Vagina (tissue), 2 donors: ENCODE results near the gene MBD3. TPM values are rescaled to one million over a fixed set of nuclear protein-coding genes. Genes with fewer than 3 reads are reported as not detected.

Source experiments
- DNase-seq, 2 donors: peaks; one replicate each; pipeline ENCODE4 v3.0.0-alpha.2; 2017; ENCODE audit errors: extremely low spot score in 2 of 2
- H3K27ac ChIP-seq: fragments of 200-600 bp; sonication (generic); one replicate; pipeline ENCODE4 v1.5.1; 2019
- H3K27me3 ChIP-seq: fragments of 200-600 bp; sonication (generic); one replicate; pipeline ENCODE4 v1.5.1; 2019
- H3K36me3 ChIP-seq, 2 donors: fragments of 200-600 bp; sonication (generic); one replicate each; pipeline ENCODE4 v1.5.1; 2017 to 2019
- H3K4me1 ChIP-seq: fragments of 200-600 bp; sonication (generic); one replicate; pipeline ENCODE4 v1.5.1; 2019
- H3K4me3 ChIP-seq, 2 donors: fragments of 200-600 bp; sonication (generic); 1 replicate in 1 of 2; 2 replicates in 1 of 2; pipeline ENCODE4 v1.5.1; 2016 to 2019
- H3K9me3 ChIP-seq: fragments of 200-600 bp; sonication (generic); one replicate; pipeline ENCODE4 v1.5.1; 2019
- POLR2A ChIP-seq, 2 donors: fragments of 450-650 bp; IDR thresholded peaks; one replicate each; pipeline ENCODE4 v1.6.1; 2017; ENCODE audit warnings: antibody characterized with exemption in 2 of 2, mild to moderate bottlenecking in 2 of 2, moderate library complexity in 2 of 2
- POLR2AphosphoS5 ChIP-seq, 2 donors: sonication (generic); formaldehyde crosslinking; IDR thresholded peaks; one replicate each; pipeline ENCODE4 v1.9.0; 2017; ENCODE audit warnings: antibody characterized with exemption in 2 of 2, mild to moderate bottlenecking in 2 of 2, low read depth in 1 of 2; ENCODE audit not compliant: insufficient read depth in 1 of 2
- intact Hi-C: fragments of 100-400 bp; cut with DNase I; formaldehyde crosslinking; loops from one replicate; pipeline ENCODE4 v1.15.1; 2023
- total RNA-seq: library from RNA; depleted of rRNA; stranded (reverse); fragments of >200 nt; gene quantifications from one replicate; pipeline ENCODE4 v1.2.3, GENCODE V29; 2016
- TF ChIP-seq, protein P1 (sequence below), 3 experiments: fragments of 450-650 bp in 2 of 3; fragments of 200-600 bp in 1 of 3; sonication (generic) in 1 of 3; IDR thresholded peaks; one replicate each; pipeline ENCODE4 v1.5.1; 2017 to 2019; ENCODE audit warnings: antibody characterized with exemption in 3 of 3, mild to moderate bottlenecking in 2 of 3, moderate library complexity in 2 of 3

Gene MBD3
- total RNA-seq, 1 donor from 2014 or later, result 66.0 TPM

DNA sequence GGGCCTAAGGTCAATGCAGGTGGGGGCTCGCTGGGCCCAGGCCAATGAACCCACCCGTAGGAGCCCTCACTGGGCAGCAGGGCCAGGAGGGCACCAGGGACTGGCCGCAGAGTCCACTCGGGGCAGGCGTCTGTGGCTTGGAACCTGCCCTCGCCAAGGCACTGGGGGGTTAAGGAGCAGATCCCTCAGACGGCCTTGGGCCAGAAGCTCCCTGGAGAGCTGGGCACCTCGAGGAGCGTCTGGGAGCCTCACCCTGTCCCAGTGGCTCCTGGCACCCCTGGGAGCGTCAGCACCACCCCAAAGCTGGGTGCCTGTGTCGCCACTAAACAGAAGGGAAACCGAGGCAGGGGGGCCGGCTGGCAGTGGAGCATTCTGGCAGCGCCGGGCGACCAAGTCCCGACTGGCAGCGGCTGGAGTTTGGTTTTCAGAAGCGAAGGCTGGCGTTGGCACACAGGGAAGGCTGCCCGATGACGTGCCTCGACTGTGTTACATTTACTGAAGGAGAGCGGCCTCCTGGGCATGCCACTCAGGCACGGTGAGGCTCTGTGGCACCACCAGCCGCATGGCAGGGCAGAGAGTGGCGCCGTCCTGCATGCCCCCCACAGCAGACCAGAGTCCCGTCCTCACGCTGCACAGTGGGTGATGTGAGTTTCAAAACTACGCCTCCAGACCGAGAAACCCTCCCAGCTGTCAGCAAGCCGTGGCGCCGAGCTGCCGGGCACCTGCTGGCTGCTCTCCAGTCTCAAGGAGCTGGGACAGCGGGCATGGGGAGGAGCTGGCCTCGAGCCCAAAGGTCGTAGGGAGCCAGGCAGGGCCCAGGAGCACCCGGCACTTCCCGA, 15.4 kb downstream of the MBD3 start:
- DNase-seq, result no peak
- H3K4me3 ChIP-seq, result no peak overlapping the region
- no peak overlapping the region for H3K27ac ChIP-seq
- intact Hi-C loops, result no loop called here
- TF ChIP-seq, protein P1, sequence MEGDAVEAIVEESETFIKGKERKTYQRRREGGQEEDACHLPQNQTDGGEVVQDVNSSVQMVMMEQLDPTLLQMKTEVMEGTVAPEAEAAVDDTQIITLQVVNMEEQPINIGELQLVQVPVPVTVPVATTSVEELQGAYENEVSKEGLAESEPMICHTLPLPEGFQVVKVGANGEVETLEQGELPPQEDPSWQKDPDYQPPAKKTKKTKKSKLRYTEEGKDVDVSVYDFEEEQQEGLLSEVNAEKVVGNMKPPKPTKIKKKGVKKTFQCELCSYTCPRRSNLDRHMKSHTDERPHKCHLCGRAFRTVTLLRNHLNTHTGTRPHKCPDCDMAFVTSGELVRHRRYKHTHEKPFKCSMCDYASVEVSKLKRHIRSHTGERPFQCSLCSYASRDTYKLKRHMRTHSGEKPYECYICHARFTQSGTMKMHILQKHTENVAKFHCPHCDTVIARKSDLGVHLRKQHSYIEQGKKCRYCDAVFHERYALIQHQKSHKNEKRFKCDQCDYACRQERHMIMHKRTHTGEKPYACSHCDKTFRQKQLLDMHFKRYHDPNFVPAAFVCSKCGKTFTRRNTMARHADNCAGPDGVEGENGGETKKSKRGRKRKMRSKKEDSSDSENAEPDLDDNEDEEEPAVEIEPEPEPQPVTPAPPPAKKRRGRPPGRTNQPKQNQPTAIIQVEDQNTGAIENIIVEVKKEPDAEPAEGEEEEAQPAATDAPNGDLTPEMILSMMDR (IDR thresholded peaks at IDR 0.05), result no peak
- TF ChIP-seq POLR2AphosphoS5 (IDR thresholded peaks at IDR 0.05; ENCODE audit: insufficient read depth in 1 of 2, low read depth in 1 of 2) (no peak), POLR2A (IDR thresholded peaks at IDR 0.05) (no peak)
- H3K36me3 ChIP-seq, result peaks cover 0 to 57% of the 10 kb centered on the region in 2 donors
- H3K9me3 ChIP-seq, result no peaks in the 10 kb centered on the region
- no peaks in the 10 kb centered on the region for H3K4me1 ChIP-seq
- H3K27me3 ChIP-seq, result no peaks in the 10 kb centered on the region

DNA sequence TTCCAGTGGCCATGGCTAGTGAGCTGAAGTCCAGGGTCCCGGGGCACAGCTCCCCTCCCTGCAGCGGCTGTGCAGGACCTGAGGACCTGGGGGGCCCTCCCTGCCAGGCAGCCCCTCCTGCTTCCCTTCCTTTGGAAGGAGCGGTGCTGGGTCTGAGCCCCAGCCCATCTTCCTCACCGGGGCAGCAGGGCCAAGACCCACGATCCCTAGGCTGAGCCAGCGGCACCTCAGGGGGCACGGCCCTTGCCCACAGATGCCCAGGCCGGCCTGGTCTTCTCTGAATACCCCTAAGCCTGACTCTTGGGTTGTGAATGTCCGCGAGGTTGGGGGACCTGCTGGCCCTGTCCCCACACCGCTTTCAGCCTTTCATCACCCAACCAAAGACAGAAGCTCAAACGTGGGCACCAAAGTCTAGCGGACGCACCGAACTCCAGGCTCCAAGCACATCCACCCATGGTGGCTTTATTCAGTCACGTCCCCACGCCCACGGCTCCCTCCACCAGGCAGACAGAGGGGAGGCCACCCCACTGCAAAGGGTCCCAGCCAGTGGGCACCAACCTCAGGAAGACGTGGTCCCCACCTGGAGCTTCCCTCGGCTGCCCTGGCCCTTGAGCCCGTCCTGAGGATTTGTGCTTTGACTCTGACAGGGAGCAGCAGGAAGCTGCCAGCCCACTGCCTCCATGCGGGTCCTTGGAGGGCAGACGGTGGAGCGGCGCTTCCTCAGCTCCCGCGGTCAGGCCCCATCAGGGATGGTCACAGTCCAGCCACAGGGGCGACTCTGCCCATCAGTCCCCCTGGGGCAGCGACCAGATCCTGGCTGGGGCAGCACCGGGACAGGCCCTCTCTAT, 16.2 kb downstream of the MBD3 start:
- H3K27ac ChIP-seq, result no peak overlapping the region
- intact Hi-C loops, result no loop called here

DNA sequence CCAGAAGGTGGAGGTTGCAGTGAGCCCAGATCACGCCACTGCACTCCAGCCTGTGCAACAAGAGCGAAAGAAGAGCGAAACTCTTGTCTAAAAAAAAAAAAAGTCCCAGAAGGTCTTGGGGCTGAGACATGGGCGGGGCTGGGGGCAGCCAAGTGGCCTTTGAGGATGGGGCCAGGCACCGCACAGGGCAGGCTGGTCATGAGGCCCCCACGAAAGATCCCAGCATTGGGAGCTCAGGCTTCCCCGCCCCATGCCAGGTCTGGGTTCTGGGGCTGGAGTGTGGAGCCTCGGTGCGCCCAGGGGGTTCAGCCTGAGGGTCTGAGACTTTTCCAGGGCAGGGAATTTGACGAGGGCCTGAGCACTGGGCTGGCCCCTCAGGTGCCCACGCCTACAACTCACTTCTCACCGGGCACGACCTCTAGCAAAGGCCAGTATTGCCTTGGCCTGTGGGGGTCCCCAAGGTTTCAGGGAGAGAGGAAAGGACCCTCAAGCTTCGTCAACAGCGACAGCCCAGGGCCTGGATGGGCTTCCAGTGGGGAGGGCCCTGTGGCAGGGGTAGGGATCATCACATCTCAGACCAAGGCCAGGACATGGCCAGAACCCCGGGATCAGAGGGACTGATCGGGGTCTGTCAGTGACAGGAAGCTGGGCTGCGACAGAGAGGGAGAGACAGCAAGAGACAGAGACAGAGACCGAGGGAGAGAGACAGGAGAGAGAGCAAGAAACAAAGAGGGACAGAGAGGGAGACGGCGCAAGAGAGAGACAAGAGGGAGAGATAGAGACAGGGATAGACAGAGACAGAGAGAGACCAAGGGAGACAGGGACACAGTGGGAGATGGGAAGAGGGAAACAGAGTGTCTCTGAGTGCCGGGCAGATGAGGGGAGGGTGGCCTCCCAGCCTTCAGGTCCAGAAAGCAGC, 17.1 kb downstream of the MBD3 start:
- Histone ChIP-seq H3K27ac (no peak overlapping the region), H3K36me3 (peaks cover 0 to 40% of the 10 kb centered on the region in 2 donors), H3K27me3 (no peaks in the 10 kb centered on the region), H3K9me3 (no peaks in the 10 kb centered on the region), H3K4me3 (no peak overlapping the region), H3K4me1 (no peaks in the 10 kb centered on the region)
- TF ChIP-seq, protein P1 (IDR thresholded peaks at IDR 0.05), result no peak
- TF ChIP-seq POLR2A (IDR thresholded peaks at IDR 0.05) (no peak), POLR2AphosphoS5 (IDR thresholded peaks at IDR 0.05; ENCODE audit: insufficient read depth in 1 of 2, low read depth in 1 of 2) (no peak)
- DNase-seq, result no peak
- intact Hi-C loops, result no loop called here

More for the DNA sequence above, 16.2 kb downstream of the MBD3 start:
- DNase-seq, result no peak
- no peaks in the 10 kb centered on the region for H3K27me3 ChIP-seq
- no peaks in the 10 kb centered on the region for H3K9me3 ChIP-seq
- peaks cover 0 to 49% of the 10 kb centered on the region in 2 donors for H3K36me3 ChIP-seq
- no peak for TF ChIP-seq POLR2A (IDR thresholded peaks at IDR 0.05)
- no peak for TF ChIP-seq POLR2AphosphoS5 (IDR thresholded peaks at IDR 0.05; ENCODE audit: insufficient read depth in 1 of 2, low read depth in 1 of 2)
- TF ChIP-seq, protein P1 (IDR thresholded peaks at IDR 0.05), result no peak
- H3K4me1 ChIP-seq, result no peaks in the 10 kb centered on the region
- no peak overlapping the region for H3K4me3 ChIP-seq

DNA sequence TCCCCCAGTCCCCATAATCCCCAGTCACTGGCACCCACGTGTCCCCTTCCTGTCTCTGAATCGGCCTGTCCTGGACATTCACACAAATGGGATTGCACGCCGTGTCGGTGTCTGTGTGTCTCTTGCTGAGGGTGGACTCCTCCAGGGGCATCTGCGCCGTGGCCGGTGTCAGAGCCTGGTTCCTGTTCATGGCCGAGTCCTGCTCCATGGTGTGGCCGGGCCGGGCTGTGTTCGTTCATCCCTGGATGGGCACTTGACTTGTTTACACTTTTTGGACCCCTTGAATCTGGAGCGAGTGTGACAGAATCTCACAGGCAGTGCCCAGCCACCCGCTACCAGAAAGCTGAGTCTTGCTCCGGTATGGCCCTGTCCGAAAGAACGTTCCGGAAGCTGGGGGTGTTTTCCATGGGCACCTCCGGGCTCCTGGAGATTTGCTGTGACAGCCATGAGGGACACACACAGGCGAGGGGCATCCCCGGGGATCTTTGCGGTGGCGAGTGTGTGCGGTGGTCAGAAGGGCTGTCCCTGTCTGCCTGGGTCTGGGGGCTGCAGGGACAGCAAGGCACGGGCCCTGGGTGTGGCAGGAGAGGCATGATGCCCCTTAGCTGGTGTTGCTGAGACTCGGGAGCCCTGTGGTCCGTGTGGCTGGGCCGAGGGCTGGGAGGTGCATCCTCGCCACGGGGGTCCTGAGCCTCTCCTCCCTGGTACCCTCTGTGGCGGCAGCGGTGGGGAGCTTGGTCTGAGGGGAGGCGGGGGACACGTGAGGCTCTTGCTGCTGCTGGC, 18.1 kb downstream of the MBD3 start:
- TF ChIP-seq POLR2A (IDR thresholded peaks at IDR 0.05), result no peak
- TF ChIP-seq, protein P1 (IDR thresholded peaks at IDR 0.05), result no peak
- no peak for TF ChIP-seq POLR2AphosphoS5 (IDR thresholded peaks at IDR 0.05; ENCODE audit: insufficient read depth in 1 of 2, low read depth in 1 of 2)
- DNase-seq, result no peak
- H3K27me3 ChIP-seq, result no peaks in the 10 kb centered on the region
- H3K36me3 ChIP-seq, result peaks cover 0 to 30% of the 10 kb centered on the region in 2 donors
- no peak overlapping the region for H3K27ac ChIP-seq
- H3K4me1 ChIP-seq, result no peaks in the 10 kb centered on the region
- intact Hi-C loops, result no loop called here
- no peak overlapping the region for H3K4me3 ChIP-seq
- no peaks in the 10 kb centered on the region for H3K9me3 ChIP-seq
